Fibroblast of peridontal ligament (primary cell): ENCODE data around the gene AP3B1.

Experiments used
- DNase-seq: peaks from one replicate; pipeline ENCODE4 v3.0.0-alpha.2; 2010; ENCODE audit errors: extremely low read depth

Gene AP3B1

DNA sequence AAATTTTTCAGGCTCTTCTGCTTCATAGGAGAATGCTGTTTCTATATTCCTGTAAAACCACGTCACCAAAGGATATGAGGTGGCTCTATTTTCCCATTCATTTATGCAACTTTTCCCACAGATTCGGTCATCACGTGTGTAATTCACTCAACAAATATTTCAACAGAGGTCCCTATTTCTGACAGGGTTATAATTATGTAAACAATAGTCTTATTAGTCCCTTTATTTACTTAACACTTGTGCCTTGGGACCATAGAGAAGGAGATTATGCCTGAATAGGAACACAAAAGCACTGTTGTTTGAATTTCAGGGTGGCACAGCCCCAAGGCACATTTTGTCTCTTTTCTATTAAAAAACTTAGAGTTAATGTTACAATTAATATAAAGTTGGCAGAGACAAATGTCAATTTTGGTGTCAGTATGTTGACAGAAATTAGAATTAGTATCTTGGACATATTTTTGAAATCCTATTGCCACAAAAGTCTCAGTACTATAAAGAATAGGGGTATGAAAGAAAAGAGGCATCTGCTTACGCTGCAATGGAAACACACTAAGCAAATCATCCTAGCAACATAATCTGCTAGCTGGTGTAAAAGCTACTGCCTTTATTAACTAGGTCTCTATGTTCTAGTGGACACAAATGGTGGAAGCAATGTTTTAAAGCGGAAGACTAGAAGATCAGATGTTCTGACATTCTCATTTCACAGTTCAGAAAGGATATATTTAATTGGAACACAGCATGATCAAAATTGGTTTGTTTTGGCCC is 289.3 kb downstream of the AP3B1 start:
- peak; percentile 61 for DNase-seq

DNA sequence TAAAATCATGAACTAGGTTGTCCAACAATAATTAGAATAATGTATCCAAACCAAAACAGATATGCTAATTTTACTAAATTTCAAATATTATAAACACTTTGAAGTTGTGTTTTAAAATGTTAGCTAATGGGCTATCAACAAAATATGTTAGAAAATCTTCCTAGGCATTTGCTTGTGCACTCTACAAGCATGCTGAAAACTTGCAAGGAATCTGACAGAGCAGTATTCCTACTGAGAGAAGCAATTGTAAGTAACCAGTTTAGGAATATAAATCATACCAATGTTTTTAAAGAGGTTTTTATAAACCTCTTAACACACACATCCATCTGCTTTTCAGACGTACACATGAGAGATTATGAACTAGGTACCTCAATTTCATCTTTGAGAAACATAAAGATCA is 289.9 kb downstream of the AP3B1 start:
- DNase-seq: no peak

DNA sequence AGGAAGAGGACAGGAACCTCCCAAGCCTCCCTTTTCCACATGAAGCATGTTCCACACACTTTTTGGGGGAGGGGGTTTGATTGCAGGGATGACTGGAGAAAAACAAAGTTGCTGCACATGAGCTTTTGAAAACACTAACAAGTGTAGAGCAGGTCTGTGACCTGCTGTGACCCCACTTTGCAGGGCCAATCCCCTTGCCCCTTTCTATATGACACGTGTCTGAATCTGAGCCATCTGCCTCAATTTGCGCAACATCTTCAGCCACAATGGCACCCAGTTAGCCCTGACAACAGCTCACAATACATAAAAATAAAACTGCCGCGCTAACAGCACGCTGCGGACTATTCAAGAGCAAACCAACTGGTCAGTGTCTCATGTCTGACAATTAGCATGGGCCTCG is 290.6 kb downstream of the AP3B1 start:
- DNase-seq: no peak

DNA sequence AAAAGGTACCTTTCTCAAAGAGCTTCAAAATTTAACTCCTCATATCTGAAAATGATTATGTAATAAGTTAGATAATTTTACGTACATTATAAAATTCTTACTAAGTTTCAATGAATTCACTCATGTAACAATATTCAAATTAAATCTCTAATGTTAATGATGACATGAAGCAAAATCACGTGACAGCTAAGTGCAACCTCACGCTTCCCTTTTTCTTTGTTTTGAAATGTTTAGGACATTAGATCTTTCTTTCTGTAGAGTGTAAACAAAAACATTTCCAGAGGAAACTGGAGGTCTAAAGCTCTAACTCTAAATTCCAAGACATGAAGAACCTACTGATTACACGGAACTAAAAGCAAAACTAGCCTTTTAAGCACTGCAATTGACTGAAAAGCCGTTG is 291.0 kb downstream of the AP3B1 start:
- no peak for DNase-seq

DNA sequence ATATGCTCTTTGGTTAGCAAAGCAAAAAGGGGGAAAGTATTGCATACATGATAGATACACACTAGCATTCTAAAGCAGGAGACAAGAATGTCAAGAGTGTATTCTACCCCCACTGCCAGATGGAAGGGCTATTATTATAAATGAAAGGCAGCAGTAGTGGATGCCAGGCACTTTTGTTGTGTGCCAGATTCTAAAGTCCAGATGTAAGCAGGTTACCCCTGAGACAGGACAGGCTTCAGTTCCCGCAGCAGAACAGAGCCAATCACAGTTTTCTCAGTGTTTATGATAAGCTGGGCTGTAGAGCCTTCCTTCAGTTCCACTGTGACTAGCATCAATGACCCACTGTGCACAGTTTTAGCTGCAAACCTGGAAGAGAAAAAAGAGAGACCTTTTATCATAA is 291.8 kb downstream of the AP3B1 start:
- no peak for DNase-seq

DNA sequence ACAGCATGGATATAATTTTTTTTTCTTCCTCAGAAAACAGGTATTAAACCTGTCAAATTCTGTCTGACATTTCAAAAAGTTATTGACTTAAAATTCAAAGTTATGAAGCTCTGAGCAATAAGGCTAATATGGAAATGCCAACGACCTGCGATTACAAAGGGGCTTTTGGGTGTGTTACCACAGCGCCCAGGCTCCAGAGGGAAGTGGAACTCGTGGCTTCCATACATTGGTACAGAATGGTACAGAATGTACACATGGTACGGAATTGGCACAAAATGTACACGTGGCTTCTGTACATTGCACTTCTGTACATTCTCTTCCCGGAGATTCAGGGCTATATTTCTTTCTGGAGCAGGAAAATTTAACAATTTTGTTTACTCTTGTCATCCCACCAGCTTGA is 293.3 kb downstream of the AP3B1 start:
- DNase-seq: no peak

DNA sequence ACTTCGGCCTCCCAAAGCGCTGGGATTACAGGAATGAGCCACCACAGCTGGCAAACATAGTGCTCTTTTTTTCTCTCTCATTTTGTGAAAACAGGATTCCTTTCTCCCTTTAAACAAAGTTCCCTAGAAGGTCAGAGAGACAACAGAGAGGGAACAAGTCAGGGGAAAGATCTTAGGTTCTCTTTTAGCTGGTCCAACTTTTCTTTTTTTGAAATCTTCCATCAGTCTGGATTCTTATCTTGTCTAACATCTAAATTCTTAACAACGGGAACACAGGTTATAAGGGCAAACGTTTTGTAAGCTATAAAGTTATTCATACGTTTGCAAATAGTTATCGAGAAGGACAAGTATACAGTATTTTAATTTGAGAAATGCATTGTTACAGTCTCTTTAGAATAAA is 294.3 kb downstream of the AP3B1 start:
- DNase-seq: no peak

DNA sequence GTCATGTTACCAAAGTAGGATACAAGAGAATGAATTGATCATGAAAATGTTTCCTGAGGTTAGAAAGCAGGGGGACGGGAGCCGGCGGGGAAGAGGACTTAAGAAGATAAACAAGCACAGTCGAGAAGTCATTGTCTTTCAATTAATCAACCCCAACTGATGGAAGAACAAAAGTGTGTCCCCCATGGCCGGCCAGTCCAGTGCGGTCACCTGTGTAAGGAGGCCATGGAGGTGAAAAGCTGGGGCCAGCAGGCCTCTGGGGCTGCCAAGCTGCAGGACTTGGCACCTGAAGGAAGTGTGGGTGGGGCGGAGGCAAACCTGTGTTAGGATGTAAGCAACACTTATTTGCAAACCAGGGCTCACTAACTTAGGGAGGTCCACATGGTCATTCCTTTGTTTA is 295.1 kb downstream of the AP3B1 start:
- no peak for DNase-seq

DNA sequence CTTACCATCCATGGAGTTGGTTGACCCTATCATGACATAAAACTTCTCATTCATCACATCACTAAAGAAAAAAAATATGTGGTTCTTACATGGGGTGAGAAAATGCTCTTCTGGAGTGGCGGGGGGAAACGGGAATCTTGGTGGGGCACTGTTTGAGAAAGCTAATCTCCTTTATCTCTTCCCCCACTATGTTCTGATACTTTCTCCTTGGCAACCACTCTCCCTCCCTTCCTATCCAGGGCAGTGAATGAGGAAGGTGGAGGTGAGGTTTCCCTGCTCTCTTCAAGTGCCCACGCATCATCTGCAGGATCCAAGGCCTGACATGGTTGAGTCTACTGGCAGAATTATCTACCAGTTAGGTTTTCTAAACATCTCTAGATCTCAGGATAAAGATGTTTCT is 297.6 kb downstream of the AP3B1 start:
- DNase-seq: no peak

DNA sequence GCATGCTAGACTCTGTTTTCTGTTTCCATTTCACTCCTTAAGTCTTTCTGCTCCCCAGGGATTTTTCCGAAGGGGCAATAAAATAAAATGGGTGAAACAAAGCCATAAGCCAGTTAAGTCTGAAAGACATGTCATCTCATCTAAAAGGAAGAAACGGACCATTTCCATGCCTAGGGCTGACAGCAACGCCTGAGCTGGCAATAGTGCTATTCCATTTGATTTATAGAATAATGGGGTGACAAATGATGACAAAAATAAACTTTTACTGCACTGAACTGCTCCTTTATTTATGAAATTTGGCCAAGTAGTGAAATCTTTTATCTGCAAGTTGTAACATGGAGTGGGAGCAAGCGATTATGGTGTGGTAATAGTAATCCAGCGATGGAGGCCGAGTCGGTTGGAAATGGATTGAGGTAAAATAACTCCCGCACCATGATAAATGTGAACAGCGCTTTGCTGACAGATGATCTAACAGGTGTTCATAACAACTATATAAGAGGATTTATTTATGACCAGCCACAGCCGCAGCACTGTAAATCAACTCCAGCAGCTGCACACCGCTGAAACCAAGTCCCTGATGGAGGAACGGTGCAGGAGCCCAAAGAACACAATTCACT is 298.6 kb downstream of the AP3B1 start:
- DNase-seq: no peak

DNA sequence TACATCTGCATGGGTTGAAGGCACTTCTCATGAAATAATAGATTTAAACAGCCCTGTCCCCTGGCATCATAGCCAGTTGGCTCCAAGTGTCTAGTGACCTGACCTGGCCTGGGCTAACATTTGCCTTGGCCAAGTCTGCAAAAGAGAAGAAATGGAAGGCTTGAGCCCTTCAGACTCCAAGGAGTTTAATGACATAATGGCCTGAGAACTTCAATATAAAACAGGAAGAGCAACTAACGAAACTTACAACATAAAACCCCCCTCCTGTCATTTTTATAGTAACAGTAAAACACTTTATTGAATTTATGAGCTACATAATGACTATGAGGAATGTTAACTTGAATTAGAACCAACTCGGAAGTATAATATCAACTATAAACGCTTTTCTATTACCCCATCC is 299.6 kb downstream of the AP3B1 start:
- DNase-seq: no peak

DNA sequence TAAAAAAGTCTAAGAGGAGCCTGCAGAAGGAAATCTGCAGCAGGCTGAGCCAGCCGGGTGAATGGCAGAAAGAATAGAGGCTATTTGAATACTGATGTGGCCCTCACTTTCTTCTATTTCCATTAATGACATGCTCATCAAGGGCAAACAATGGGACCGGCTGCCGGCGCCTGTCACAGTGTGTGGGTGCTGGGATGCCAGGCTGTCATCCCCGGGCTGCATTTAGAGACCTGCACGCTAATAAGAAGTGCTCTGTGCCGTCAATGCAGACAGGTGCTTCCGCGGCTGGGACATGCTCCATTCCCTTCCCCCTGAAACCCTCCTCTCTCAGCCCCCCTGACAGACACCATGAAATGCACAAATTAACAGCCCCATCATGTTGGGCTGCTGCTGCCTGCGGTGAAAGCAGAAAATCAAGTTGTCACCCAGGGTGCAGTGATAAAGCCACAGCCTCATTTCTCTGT is 300.6 kb downstream of the AP3B1 start:
- DNase-seq: no peak

DNA sequence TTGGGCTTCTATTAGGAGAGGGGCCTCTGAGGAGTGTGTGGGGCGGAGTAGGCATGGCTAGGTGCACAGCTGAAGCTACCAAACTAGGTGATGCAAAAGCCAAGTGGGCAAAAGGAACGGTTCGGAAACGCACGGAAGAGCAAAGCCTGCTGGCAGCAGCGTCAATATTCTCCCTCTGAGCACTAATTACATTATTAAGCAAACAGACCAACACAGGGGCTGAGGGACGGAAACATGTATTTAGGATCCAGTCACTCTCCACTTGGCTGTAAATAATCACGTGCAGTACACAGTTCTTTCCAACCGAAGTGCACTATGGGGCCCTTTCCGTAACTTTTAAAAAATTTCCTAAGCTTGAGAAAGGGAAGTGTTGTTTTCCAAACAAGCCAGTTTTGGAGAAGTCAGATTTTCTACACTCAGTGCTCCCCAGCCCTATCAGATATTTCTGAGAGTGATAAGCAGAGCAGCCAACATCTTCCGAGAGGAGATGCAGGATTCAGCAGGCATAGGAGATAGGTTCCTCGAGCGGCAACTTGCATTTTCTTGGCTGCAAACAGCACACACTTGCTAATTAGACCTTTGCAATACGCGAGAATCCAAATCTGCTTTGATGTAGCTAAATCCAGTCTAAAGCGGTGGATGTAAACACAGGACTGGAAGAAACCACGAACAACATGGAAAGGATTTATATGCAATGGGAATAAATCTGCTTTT is 301.2 kb downstream of the AP3B1 start:
- DNase-seq: no peak

DNA sequence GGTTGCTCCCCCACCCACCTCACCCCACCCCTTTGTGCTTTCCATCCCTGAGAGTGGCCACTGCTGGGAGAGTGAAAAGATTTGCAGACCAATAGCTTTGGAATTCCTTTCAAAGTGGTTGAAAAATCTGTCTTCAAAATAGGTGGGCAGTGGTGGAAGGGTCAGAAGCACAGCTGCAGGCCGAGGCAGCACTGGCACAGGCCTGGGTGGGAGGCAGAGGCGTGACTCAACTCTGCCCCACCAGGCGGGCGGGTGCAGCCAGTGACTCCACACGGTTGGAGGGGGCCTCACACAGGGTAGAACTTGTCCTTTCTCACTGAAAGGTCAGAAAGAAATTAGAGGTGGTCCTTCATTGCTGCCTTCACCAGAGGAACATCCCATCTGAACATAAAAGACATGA is 303.4 kb downstream of the AP3B1 start:
- DNase-seq: no peak

DNA sequence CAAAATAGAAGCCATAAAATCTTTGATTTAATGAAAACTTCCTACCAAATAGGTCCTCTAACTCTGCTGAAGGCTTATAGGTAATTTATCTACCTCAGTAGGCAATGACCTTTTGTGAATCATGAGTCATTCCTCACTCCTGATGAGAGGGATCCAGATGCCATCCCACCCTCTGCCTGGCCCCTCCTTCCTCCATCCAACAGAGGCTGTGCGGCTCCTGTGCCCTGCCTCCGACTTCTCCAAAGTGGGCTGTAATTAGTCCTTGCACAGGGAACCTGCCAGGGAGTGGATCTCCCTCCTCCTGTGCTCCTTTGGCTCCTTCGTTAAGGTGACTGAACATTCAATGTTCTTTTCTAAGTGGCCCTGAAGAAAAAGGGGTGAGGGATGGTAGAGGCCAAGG is 304.5 kb downstream of the AP3B1 start:
- no peak for DNase-seq

DNA sequence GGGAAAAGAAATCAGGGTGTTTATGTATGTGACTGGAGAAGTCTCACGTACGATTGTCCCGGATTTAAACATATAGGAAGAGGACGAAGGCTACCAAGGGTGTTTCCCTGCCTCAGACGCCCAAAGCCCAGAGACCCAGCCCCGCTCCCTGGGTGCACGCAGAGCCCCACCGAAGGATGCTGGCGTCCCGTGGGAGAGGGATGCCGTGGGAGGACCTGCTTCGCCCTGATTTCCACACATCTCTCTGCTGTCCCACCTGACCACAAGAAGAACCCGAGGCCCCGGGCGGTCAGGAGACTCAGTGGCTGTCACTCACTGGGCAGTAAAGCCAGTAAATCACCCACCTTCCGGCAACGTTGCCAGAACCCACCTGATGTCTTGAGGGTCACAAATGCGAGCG is 306.5 kb downstream of the AP3B1 start:
- DNase-seq: no peak

DNA sequence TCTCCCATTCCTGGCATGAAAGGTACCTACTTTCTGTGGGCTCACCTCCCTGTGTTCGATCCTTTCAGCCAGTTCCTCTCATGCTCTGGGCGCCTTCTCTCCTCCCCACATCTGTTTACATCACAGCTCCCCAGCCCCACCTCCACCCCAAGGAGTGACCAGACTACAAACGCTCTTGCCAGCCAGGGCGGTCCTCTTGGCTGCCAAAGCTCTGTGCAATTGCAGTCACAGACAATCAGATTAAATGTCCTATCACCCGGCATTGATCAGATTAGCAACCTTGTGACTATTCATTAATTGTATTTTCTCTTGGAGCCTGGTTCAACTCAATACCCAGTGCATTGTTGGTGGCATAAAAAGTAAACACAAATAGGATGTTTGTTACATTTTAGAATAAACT is 307.2 kb downstream of the AP3B1 start:
- DNase-seq: no peak

DNA sequence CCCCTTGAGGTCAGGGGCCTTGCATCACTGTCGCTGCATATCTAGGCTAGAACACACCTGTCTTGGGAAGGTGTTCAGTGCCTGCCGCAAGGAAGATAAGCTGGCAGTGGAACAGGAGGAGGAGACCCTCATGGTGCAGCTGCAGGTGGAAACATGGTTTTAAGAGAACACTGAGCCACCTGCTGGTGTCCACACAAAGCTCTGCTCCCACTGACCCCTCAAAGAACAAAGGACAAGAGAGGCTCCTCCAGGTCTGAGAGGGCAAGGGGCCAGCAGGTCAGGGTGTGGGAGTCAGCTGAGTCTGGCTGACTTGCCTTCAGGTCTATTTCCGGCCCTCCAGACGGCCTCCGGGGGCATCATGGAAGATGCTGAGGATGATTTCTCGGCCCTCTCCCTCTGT is 308.2 kb downstream of the AP3B1 start:
- no peak for DNase-seq

DNA sequence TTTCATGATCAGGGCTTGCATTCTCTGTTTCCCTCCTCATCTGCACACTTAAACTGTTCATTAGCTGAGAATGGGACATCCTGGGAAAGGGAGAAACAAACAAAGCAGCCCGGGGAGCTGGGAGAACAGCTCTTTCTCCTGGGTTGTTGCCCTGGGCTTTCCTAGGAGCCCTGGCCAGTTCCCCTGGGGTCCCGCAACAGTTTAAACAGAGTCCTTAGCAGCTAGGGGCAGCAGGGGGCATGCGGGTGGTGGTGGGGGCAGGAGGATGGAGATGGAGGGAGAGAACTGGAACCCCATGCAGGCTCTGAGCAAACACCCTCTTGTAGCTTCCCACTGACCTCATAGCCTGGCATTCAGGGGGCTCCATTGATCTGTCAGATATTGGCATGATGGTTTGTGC is 309.3 kb downstream of the AP3B1 start:
- no peak for DNase-seq

DNA sequence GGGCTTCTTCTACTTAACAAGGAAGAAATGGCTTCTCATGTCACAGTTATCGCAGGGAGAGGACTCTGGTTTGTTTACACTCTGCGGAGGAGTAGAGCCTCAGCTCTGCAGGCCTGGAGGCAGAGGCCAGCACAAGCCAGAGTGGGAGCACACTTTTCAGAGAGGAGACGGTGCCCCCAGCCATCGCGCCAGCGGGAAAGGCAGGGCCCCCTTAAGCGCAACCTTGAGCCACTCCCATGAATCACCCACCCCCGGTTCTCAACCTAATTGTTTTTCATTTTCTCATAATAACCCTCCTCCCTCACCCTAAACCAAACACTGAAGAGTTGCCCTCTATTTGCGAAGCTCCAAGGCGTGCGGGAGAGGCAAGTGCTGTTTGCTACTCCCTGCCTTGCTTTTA is 309.9 kb downstream of the AP3B1 start:
- no peak for DNase-seq

DNA sequence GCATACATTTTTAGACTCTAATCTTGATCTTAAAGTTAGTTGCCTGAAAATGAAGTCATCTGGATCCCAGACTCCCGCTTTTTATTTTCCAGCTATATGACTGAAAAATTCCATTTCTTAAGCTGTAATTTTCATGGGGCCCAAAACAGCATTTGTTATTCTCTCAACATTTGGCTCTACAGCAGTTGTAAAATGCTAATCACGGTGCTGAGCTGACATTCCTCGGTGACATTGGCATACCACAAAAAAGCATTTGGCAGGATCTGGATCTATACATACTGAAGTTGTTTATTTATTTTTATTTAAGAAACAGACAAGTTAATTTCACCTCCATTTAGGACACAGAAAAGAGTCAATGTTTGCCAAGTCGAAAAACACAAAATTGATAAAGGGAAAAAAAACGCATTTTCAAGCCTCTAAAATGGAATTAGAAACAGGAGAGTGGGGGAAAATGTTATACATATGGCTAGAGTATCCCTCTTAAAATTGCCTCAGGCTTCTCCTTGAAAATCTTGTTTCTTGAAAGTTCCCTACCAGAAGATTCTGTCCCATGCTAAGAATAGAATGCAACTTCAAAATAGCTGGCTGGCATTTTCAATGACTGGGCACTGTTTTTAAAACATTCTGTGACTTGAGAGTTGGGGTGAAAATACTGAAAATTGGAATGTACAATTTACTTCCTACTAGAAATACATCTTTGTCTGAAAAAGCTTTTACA is 310.9 kb downstream of the AP3B1 start:
- DNase-seq: no peak

DNA sequence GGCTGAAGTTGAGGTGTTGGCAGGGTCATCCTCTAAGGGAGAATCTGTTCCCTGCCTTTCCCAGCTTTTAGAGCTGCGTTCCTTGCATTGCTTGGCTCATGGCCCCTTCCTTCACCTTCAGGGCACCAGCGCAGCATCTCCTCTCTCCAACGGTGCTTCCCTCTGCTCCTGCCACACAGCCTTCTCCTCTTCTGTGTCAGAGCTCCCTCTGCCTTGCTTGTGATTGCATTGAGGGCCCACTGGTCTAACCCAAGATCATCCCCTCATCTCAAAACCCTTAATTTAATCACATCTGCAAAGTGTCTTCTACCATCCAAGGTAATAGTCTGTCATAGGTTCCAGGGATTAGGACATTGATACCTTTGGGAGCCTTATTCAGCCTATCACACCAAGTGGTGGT is 312.7 kb downstream of the AP3B1 start:
- DNase-seq: no peak
